ENCODE results near the gene RXRB.

The RXRB gene

DNA sequence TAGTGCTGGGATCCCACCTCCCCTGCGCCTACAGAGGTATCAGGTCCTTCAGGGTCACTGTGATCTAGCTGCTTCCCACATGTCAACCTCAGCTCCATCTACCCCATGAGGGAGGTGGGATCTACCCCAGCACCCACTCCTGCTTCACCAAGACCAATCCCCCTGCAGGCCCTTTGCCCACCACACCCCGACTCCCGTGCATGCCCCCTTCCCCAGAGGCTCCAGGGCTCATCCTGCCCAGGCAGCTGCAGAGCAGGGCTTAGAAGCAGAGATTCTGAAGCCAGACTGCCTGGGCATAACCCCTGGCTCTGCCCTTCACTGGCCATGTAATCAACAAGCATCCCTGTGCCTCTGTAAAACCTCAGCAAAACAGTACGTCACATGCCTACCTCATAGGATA is 25.7 kb downstream of the RXRB start:
- DNase-seq: no peak

DNA sequence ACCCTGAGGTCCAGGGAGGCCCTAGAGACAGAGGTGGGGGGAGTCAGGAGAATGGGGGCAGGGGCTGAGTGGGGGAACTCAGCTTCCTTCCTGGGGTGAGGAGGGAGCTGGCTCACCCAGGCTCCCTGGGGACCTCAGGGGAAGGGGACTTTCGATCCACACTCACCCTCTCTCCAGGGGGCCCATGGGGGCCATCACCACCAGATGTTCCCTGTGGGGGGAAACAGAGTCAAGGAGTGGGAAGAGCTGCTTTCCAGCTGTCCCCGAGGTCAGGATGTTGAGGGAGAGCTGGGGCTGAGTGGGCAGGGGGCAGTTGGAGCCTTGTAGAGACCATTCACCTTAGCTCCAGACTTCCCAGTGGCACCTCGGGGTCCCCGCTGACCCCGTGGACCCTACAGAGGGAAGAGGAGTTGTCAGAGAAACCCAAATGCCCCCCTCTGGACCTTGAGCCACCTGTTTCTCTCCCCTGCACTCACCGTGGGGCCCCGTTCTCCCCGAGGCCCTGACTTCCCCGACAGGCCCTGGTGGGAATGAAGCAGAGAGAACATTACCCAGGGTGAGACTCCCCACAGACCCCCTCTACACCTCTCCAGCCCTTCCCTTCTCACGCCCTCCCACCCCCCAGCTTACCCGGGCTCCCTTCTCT is 26.8 kb downstream of the RXRB start:
- DNase-seq: no peak

DNA sequence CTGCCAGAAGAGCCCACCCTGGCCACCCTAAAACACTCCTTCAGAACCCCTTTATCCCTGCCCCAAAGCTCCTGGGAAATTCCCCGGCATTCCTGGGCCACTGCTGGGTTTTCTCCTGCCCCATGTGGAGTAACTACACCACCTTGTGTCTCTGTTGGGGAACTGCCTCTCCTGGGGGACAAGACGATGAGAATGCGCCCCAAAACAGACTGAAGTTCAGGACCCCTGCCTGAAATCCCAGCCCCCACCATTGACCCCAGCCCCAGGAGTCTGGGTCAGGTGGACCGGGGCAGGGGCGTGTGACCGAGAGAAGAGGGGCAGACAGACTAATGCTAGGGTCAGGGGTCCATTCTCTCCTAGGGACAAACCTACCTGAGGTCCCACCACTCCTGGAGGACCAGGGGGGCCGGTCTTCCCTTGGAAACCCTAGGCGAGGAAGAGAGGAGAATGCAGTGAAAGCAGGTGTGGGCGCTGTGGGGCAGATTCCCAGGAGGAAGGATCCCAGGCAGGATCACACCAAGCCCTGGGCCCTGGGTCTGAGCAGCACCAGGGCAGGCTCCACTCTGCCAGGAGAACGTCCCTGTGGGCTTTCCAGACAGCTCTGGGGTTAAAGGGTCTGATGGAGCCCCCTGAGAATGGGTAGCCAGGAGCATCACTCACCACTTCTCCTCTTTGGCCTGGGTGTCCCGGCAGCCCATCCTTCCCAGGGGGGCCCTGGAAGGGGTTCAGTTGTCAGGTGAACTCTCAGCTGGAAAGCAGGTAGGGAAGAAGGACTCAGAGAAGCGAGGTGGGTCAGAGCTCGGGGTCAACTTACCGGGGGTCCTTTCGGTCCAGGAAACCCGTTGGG is 27.6 kb downstream of the RXRB start:
- no peak for DNase-seq

DNA sequence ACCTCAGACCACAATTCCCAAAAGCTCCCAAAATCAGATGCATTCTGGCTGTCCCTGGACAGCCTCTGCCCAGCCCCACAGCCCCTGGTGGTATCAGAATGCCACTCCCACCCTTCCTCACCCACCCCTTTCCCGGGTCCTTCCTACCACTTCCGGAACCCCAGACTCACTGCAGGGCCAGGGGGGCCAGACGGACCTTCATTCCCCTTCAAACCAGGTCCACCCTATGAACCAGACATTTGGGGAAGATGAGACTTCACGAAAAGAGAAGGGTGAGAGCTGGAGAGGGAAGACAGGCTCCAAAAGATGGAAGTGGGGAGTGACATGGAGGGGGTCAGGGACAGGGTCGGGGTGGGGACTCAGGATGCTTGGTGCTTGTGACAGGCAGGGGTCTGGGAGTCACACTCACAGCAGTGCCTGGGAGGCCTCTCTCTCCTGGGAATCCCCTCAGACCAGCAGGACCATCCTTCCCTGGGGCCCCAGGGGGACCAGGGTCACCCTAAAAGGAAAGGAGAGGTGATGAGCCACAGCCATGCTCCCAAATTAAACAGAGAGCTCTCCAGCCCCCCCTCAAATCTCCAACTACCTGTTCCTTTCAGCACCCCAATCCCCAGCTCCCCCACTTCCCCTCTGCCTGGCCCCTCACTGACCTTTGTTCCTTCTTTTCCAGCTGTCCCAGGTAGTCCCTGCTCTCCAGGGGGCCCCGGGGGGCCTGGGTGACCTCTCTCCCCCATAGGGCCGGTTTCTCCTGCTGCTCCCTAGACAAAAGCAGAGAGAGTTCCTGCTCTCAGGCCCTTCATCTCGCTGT is 28.4 kb downstream of the RXRB start:
- no peak for DNase-seq

DNA sequence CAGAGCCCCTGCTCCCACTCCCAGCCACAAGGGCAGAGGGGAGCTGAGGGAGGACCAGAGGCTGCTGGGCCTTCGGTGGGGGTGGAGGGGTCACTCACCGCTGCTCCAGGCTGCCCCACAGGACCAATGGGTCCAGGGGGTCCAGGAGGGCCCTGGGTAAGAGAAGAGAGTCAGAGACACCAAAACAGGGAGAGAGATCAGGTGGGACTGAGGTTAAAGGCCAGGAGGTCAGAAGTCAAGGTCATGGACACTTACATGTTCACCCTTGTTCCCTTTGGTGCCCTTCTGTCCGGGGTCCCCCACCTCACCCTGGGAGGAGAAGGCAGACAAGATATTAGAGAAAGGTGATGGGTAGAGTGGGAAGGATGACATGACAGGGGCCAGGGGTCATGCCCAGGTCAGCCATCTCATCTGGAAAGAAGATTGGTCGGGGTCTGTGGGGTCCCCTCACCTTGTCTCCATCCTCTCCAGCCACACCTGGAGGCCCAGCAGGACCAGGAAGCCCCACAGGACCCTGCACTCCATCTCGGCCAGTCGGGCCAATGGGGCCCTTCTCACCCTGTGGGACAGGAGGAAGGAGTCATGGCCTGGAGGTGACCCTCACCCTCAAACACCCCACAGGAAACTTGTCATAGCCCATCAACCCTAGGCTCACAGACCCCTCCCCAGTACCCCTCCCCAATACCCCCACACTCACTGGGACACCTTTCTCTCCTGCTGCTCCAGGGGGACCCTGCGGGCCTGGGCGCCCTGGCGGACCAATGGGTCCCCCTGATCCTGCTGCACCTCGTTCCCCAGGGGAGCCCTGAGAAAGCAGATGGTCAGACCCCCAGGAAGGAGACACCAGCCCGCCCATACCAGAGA is 29.2 kb downstream of the RXRB start:
- no peak for DNase-seq

DNA sequence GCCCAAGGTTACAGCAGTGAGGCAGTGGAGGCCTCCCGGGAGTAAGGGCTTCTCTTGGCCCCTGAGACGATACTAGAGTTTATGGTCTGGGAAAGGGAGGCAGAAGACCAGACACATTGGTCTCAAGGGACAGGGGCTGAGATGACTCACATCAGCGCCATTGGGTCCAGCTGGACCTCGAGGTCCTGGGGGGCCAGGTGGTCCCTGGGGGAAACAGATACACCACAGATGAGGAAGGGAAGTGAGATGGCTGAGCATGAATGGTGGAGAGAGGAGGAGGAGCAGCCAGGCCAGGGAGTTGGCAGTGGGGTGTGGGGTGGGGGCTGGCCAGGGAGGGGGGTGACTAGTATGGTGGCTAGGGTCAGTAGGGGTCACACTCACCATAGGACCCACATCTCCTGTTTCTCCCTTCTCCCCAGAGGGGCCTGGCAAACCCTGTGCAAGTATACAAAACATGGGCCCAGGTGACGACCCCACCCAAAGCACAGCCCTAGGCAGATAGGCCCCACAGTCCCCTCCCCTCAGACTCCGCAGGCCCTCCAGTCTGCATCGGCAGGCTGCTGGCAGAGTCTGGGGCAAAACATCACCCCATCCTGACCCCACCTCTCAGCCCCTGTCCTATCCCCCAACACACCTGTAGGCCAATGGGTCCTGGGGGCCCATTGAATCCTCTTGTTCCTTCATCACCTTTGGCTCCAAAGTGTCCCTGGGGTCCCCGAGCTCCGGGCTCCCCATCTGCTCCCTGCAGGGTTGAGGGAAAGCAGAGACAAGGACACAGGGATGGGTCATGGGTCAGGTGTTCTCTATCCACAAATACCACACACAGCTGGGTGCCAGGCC is 30.1 kb downstream of the RXRB start:
- DNase-seq: no peak

DNA sequence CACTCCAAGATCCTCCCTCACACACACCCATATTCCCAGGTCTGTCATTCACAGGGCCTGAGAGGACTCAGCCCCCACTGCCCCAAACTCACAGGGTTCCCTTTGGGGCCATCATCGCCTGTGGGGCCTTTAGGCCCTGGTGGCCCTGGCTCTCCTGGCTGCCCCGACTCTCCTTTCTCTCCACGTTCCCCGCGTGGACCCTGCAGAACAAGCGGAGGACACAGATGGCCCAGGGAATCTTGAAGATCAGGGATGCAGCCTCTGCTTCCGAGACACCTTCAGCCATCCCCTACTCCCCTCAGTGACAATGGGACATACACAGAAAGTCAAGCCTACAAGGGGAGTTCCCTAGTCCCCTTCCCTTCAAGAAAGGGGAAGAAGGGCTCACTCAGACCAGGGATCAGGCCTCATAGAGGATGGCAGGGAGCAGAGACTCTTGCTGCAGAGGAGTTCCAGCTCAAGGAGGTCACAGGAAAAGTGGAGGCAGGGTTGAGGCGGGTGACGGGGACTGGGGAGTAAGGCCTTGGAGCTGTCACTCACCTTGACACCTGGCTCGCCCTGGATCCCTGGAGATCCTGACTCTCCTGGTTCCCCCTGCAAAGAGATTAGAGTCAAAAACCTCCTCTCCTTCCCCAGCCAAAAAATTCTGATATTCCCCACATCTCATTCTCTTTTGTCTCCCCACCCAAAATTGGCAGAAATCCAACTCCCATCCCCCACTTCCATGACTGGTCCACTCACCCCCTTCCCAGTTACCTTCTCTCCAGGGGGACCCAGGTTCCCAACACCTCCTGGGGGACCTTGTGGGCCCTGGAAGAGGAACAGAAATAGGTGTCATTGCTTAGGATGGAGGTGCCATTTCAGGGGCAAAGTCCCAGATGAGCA is 30.9 kb downstream of the RXRB start:
- DNase-seq: no peak

DNA sequence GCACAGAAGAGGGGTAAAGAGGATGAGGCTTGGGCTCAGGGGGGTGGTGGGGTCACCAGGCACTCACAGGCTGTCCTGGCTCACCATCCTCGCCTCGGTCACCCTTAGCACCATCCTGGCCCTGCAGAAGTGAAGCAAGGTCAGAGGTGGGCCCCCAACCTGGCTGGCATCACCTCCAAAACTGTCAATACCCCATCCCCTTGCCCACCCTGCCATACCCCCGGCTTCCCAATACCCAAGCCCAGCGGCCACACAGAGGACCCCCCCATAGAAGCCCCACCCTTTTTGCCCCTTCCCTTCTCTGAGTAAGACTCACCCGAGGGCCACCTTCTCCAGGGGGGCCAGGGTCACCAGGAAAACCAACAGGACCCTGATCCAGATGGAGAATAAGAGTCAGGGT is 31.8 kb downstream of the RXRB start:
- DNase-seq: no peak

DNA sequence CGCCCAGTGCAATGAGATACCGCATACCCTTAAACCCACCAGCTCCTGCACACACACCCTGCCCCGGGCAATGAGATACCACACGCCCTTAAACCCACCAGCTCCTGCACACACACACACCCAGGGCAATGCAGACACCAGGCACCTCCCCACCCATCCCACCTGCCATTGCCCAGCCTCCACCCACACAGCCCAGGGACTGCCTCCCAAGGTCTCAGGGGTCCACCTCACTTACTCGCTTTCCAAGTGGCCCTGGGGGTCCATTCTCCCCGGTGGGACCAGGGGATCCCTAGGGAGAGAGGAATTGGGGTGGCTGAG is 32.2 kb downstream of the RXRB start:
- DNase-seq: no peak

DNA sequence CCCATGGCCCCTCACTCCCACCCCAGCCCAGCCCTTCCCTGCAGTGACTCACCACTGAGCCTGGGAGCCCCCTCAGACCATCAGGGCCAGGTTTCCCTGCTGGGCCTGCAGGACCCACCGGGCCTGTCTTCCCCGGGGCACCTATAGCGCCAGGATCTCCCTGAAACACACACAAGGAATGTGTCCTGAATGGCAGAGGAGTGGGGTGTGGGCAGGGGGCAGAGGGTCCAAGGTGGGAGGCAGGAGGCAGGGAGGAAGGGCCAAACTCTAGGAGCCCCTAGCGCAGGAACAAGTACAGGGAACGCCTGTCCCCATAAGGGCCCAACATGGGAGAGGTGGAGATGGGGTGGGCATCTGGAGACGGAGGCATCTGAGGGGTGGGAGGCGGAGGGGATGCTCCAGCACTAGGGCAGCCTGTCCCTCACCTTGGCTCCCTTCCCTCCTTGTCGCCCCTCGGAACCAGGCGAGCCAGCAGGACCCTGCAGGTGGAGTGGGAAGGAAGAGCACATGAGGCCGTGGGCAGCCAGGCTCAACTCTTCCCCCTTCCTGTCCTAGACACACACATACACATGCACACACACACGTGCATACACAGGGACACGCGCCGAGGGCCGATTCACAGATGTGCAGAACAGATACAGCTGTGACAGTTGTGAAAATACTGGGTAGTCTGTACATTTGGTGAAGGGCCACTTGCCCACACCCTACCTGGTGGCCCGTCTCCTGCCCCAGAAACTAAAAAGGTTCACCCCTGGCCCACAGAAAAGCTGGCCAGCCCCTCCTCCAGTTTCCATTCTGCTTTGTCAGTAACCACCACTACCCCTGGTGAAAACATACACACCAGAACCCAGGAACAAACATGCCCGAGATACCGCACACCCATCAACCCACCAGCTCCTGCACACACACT is 32.8 kb downstream of the RXRB start:
- DNase-seq: no peak

DNA sequence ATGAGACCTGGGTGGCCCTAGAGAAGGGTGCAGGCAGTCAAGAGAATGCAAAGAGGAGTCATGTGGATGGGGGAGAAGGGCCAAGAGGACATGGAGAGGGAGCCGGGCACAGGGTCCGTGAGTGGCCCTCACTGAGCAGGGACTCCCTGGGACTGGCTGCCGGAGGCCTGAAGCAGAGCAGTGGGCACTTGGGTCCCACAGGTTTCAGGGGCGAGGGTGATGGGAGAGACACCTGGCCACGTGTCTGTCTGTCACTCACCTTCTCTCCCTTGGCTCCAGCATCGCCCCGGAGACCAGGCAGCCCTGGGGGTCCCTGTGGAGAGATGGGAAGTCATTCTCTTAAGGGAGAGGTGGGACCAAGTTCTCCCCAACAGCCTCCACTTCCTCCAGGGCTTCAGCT is 33.7 kb downstream of the RXRB start:
- DNase-seq: no peak

DNA sequence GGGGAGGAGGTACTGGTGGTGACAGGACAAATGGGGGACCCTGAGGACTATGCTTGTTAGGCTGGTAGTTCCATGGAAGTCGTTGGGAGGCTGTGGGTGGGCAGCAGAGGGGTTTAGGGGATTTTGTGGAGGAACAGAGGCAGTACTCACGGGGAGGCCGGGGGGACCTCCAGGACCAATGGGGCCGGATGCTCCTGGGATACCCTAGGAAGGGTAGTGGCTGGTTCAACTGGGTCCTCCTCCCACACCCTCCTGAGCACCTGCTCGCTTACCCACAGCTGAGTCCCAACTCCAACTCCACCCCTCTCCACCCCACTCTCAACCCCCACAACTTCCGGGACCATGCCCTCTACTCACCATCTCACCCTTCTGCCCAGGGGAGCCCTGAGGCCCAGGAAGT is 34.1 kb downstream of the RXRB start:
- DNase-seq: no peak

DNA sequence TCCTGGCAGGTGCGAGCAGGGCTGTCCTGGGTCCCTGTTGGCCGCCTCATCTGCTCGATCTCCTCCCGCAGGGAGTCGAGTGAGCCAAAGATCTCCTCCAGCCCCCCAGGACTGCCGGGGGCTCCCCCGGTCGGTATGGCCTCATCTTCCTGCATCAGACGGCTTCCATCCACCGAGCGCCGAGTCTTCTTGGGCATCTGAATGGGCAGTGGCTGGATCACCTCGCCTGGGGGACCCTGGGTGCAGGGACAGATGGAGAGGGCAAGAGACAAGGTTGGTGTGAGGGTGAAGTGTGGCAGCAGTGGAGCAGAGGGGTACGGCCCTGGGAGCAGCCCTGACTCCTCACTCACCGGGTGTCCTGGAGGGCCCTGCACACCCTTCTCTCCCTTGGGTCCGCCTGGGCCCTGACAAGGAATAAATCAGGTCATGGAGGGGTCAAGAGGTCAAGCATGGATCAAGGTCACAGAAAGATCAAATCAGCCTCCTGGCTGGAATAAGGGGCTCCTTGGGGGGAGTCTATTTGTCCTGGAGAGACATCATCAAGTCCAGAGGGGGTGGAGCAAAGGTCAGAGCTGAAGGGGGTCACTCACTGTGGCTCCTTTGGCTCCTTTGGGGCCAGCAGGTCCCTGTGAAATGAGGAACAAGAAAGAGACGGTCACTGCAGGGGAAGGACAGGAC is 34.7 kb downstream of the RXRB start:
- no peak for DNase-seq

DNA sequence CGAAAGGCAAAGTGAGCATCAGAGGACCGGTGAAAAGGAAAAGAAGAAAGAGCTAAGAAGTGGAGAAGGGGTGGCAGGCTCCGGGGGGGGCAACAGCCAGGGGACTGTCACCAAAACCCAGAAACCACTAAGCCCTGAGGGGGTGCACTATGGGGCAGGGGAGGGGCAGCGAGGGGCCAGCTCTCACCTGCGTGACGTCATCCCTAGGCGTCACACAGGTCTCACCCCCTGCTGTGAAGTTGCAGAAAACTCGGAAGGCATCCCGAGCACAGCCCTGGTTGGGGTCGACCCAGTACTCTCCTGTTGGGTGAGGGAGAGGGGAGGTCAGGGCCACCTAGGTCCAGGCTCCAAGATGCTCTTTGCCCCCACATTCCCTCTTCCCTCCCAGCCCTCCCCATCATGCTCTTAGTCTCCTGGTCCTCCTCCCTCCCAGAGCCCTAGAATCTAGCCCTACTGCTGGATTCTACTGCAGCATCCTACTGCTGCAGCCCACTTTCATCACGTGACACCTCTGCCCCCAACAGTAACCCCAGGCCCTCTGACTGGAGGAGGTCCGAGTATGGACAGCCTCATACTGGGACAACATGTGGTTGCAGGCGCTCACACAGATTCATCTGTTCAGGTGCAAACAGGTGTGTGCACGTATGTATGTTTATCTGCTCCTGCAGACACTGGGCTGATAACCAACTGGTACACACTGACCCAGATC is 35.6 kb downstream of the RXRB start:
- DNase-seq: no peak

DNA sequence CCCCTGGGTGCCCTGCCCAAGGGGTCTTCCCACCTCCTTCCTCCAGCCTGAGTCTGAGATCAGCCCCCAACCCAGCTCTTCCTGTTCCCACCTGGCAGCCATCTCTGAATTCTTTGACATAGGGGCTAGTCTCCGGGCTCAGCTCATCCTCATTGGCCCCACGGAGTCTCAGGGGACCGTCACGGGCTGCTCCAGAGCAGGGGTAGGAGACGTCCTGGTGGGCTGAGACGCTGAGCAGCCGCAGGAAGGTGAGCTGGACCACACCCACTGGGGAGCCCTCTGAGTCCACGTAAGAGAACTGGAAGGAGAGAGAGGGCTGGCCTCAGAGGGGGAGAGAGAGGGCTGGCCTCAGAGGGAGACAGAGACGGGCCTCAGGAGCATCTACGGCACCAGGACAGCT is 36.3 kb downstream of the RXRB start:
- no peak for DNase-seq

DNA sequence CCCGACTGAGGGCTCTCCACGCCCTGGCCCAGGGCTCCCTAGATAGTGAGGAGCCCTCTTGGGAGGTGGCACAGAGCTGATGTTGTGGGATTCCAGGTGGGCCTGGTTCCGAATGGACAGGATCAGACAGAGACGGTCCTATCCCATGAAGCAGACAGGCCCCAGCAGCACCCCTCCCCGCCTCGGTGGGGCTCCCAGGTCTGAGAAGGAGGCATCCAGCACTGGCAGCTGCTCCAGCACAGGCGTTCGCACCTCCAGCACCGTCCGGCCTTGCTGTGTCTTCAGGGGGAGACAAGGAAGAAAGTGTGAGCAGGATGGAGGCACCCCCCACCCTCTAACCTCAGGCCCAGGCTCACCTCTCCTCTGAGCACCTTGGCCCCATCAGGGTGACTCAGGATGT is 36.9 kb downstream of the RXRB start:
- DNase-seq: no peak

DNA sequence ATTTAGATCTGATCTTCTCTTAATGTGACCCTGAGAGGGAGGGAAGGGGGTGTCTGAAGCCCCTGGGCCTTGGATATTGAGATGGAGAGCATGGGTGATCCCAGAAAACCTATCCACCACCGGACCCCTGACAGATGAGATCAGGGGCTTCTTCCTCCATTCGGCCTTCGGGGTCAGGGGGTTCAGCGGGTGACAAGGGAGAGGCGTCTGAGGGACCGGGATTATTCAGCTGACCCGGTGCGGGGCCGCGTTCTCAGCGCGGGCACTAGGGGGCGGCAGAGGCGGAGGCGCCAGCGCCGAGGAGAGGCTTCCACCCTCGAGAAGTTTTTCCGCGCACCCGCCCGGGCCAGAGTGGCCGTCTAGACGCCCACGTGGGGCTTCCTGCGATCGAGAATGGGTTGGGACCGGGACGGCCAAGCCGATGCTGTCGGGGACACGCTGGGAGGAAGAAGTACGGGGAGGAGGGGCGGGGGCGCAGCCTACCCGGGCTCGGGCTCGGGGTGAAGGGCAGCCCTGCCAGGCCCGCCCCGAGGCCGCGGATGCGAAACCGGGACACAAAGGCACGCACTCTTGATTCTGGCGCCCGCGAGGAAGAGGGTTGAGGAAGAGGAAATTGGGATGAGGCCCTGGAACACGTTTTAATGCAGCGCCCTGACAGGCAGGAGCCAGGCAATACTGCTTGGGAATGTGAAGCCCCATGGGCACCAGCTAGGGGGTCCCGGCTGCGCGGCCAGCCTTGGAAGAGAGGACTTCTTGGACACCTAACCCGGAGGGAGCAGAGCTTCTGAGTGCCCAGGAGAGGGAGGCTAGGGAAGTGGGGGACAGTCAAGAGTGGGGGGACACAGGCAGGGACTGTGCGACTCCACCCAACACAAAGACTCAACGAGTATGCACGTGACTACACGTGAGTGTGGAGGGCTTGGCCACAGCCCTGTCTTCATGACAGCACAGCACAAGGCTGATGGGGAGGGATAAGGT is 38.8 kb downstream of the RXRB start:
- no peak for DNase-seq

All from DMS153 (cell line).